Measurements from ENCODE around the gene CSMD2.

CSMD2 gene

DNA sequence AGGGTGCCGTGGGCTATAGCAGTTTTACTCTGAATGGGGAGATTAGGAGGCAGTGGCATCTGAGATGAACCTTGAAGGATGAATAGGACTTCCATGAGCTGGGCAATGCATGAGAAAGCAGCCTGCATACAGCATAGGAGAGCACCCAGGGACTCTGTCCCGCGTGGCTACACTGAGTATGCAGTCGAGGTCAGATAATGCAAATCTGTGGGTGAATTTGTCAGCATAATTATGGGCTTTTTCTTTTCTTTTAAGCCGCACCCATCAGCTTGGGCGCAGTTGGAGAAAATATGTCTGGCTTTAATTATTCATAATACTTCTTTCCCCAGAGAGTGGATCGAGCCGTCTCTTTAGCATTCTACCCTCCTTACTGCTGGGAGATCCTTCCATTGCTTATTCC, 504.1 kb downstream of the CSMD2 start:
- DNase-seq = no peak

GRCh38 chr1:33660244-33660643, 504.8 kb downstream of the CSMD2 start:
- no peak for DNase-seq

- DNase-seq = no peak
Measured at GRCh38 chr1:33659641-33660040, 505.4 kb downstream of the CSMD2 start.

- no peak for DNase-seq
Measured at GRCh38 chr1:33657833-33658232, 507.2 kb downstream of the CSMD2 start.

- DNase-seq = no peak
Measured at GRCh38 chr1:33656467-33657005, 508.5 kb downstream of the CSMD2 start.

- DNase-seq = no peak
Measured at GRCh38 chr1:33655496-33655895, 509.5 kb downstream of the CSMD2 start.

- DNase-seq = peak; percentile 55
Measured at GRCh38 chr1:33654267-33654834, 510.7 kb downstream of the CSMD2 start.

DNA sequence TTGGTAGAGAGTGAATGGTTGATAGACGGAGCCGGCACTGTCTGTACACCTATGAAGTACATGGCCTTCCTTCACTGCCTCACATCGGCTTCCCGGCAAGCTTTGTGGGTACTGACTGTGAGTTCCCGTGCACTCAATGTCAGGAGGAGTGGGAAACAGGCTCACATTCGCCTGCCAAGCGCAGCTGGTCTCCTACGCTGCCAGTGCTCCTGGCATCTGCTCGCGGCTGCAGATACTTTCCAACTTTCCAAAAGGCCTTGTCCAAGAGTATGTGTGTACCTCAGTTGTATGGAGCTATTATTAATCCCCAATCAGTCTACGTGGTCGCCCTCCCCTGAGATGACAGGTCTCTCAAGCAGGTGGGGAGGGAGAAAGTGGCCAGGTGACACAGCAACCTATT, 511.8 kb downstream of the CSMD2 start:
- DNase-seq = no peak

- DNase-seq = no peak
Measured at GRCh38 chr1:33650708-33651107, 514.3 kb downstream of the CSMD2 start.

DNA sequence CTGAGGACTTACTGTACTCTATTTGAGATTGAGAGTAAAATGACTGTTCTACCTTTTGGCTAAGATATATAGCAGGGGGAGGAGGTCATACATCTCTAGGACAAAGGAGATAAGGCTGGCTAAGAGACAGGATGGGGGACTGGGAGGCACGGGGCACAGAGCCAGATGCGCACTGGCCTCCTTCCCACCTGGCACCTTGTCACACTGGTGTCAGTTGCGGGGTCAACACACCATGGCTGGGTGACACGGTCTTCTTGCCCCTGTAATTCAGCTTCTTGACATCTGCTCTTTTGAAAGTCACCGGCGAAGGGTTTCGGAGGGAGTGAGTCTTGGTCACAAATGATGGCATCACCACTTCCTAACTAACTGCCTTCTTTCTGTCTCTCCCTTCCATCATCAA, 515.3 kb downstream of the CSMD2 start:
- no peak for DNase-seq

- no peak for DNase-seq
Measured at GRCh38 chr1:33643216-33643615, 521.8 kb downstream of the CSMD2 start.

- DNase-seq = peak; percentile 29
Measured at GRCh38 chr1:33641104-33641830, 523.8 kb downstream of the CSMD2 start.

- DNase-seq = no peak
Measured at GRCh38 chr1:33640114-33640660, 524.8 kb downstream of the CSMD2 start.

DNA sequence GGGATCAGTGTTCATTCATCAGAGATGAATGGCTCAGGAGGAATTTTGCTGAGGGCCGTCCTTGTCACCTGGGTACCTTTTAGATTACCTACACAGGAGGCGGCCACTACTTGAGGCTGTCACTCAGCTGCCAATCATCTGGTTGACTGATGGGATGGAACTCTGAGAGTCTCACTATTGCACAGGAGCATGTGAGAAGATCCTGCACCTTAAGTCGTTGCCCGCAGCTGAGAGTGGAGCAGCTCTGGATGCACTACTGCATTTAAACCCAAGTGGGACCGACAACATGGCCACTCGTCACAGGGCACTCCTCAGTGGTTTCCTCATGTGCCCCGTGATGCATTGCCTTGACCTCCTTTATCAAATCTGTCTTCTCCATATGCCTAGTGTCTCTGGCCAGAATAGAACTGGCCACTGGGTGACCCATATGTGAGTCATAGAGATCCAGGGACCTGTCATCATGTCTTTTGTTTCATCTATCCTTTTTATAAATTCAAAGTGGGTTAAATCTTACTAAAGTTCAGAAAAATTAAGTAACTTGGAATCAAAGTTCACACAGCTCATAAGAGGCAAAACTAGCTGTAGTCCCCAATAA, 527.1 kb downstream of the CSMD2 start:
- no peak for DNase-seq

GRCh38 chr1:33636209-33636608, 528.8 kb downstream of the CSMD2 start:
- DNase-seq = no peak

GRCh38 chr1:33635336-33636012, 529.6 kb downstream of the CSMD2 start:
- DNase-seq = no peak

DNA sequence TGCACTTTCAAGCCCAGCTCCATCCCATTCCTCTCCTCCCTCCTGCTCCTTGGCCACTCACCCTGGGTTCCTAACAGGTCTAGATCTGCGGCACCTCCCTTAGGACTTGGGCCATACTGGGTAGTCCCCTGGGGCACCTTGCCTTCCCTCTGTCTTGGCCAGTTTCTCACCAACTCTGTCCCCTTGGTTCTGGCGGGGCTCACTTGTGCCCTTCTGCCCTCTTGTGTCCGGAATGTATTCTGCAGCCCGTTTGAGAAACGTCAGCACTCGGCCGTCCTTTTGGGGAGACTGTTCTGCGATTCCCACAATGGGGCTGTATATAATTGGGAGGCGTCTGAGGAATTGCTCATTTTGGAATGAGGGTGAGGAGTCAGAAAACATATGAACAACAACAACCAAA, 530.2 kb downstream of the CSMD2 start:
- DNase-seq = peak; percentile 68

DNA sequence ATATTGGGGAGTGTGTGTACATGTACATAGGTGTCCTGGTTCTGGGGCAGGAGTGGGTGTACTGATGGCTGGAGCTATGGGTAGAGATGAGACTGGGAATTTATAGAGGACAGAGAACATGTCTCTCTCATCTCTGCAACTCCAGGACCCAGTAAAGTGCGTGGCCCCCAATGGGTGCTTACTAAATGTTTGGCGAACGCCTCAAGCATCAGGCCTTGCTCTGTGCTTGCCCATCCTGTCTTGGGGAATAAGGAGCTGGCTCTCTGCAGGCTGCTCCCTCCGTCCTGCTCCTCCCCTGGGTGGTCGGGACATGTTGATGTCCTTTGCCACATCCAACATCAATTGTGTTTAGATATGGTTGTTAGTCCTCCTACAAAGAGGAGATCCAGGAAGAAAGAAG, 530.9 kb downstream of the CSMD2 start:
- no peak for DNase-seq

DNA sequence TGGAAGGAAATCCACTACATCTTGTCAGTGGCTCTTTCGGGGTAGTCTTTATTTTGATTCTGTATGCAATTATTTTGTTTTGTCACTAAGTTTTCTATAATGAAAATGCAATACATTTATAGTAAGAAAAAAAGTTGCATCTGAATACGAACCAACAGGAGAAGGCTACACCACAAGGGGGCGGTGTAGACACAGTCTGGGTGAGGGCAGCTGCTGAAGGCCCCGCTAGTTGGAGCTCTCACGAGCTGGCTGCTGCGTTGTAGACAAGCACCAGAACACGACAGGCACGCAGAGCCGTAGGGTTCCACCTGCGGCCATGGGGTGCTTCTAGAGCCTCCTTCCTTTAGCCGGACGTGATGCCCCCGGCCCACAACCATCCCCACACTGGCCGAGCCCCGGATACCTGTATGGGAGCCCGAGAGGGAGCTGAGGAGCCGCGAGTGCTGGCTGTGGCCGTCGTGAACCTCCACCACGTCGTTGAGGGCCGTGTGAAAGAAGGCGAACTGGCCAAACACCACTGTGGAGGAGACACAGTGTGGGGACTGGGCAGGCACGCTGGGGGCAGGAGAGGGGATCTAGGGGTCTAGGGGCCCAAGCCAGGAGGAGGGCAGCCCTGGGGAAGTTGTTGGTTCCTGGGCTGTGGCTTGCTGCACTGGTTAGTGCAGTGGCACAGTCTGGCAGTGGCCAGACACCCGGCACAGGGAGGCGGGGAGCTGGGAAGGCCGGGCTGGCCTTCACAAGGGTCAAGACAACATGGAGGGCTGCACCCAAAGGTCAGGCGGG, 531.8 kb downstream of the CSMD2 start:
- DNase-seq = peak; percentile 94

DNA sequence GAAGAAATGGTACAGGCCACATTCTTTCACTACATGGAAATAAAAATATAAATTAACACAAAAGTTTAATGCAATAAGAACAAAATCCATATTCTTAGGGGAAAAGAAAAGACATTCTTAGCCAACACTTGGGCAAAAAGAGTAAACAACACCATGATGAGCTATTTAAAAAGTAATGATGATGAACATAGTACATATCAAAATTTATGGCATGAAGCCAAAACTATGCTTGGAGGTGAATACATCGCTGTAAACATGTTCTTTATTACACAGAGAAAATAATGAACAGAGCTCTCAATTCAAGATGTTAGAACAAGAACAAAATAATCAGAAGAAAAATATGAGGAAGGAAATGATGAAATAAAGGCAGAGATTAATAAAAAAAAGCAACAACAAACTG, 534.3 kb downstream of the CSMD2 start:
- DNase-seq = no peak

DNA sequence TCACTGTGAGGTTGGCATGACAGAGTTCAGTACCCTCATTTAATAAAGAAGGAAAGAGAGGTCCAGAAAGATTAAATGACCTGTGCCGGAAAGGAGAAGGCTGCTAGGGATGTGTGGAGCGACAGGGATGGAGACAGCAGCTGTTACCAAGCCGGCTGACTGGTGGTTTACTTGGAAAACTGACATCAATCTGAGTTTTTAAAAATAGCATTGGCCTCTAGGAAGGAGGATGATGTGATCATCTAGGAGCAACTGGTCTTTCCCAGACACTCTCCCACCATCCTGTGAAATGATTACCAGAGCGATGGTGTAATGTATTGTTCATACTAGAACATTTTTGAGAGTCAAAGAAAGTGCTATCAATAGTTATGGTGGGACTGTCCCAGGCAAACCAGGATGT, 538.2 kb downstream of the CSMD2 start:
- DNase-seq = no peak
